Cardiac septum (tissue), 1 donor: Measurements from ENCODE around the gene ZNF710. TPM values are rescaled to one million over a fixed set of nuclear protein-coding genes. Genes with fewer than 3 reads are reported as not detected.

Source experiments
- DNase-seq: peaks from one replicate; pipeline ENCODE4 v3.0.0-alpha.2; 2020; ENCODE audit warnings: low spot score
- intact Hi-C: fragments of 100-400 bp; cut with DNase I; formaldehyde crosslinking; loops from one replicate; pipeline ENCODE4 v1.14.0; 2022
- total RNA-seq: library from RNA; stranded (reverse); fragmentation: NEBNext Ultra II Directional; extraction: Animal tissue kit (Norgen Biotek cat#: 25700); gene quantifications from one replicate; pipeline ENCODE4 v1.2.1, GENCODE V29; 2021
- donor health status: DM: no; HTN: no; CAD: no.

The ZNF710 gene
- total RNA-seq, 1 donor from 2014 or later = 3.9 TPM

DNA sequence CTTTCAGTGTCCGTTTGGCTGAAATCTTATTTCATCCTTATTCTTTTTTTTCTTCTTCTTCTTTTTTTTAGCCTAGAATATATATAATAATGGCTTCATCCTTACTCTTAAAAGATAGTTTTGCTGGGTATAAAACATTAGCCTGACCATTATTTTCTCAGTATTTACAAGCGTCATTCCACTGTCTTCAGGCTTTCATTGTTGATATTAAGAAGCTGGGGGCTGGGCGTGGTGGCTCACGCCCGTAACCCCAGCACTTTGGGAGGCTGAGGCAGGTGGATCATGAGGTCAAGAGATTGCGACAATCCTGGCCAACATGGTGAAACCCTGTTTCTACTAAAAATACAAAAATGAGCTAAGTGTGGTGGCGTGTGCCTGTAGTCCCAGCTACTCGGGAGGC, 10.6 kb downstream of the ZNF710 start:
- no peak for DNase-seq
- intact Hi-C loops = no loop called here

DNA sequence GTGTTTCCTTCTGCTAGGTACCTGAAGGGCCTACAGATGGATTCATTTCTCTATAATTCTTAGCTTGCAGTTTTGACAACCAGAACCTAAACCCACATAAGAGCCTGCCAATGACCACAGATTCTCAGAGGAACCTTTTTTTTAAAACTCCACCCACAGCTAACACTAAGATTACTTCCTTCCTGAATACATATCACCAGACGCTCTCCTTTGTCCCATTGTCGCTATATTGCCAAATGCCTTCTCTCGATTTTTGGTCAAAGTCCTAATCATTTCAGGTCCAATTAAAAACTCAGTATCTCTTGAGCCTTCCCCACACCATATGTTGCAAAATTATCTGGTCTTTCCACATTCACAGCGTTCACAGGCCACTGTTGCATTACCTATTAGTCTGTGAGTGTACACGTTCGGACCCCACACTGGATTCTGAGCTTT, 12.4 kb downstream of the ZNF710 start:
- intact Hi-C loops = no loop called here

DNA sequence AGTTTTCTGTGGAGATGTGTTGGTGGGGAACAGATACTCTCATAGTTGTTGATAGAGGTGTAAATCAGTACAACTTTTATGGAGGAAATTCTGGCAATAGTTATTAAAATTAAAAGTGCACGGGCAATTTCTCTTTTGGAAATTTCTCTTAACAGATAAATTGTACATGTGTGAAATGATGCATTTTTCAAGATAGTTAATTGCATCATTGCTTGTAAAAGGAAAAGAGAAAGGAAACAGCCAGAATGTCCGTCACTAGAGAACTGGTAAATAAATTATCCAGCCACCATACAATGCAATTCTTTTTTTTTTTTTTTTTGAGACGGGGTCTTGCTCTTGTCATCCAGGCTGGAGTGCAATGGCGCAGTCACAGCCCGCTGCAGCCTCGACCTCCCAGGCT, 14.2 kb downstream of the ZNF710 start:
- no peak for DNase-seq
- intact Hi-C loops = no loop called here

More for the DNA sequence above, 12.4 kb downstream of the ZNF710 start:
- DNase-seq = no peak

DNA sequence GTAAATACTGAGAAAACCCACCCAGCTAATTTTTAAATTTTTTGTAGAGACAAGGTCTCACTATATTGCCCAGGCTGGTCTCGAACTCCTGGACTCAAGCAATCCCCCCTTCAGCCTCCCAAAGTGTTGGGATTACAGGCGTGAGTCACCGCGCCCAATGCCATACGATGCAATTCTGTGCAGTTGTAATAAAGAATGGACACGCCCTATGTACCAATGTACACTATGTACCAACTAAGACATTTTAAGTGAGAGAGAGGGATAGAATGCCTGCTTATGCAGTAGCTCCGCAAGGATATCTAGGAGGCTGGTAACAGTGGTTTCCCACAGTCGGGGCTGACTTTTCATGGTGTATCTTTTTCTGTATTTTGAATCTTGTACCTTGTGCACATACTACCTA, 14.6 kb downstream of the ZNF710 start:
- DNase-seq = no peak

DNA sequence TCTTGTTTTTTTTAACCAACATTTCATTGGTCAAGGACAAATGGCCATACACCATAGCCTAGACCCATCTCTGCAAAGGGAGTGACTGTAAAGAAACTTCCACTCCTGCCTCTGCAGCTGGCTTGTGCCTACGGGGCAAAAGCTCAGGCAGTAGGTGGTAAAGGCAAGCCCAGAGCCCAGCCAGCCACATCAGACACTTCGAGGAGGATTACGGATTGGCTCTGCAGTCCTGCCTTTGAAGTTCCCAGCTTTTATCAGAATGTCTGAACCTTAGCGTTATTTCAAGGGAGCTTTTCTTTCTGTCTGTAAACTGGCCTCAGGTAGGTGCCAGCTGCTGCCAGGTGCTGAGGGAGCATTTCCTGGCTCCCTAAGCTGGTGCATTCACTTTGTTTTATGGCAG, 15.6 kb downstream of the ZNF710 start:
- intact Hi-C loops = no loop called here
- no peak for DNase-seq

More for the DNA sequence above, 14.6 kb downstream of the ZNF710 start:
- intact Hi-C loops = no loop called here

DNA sequence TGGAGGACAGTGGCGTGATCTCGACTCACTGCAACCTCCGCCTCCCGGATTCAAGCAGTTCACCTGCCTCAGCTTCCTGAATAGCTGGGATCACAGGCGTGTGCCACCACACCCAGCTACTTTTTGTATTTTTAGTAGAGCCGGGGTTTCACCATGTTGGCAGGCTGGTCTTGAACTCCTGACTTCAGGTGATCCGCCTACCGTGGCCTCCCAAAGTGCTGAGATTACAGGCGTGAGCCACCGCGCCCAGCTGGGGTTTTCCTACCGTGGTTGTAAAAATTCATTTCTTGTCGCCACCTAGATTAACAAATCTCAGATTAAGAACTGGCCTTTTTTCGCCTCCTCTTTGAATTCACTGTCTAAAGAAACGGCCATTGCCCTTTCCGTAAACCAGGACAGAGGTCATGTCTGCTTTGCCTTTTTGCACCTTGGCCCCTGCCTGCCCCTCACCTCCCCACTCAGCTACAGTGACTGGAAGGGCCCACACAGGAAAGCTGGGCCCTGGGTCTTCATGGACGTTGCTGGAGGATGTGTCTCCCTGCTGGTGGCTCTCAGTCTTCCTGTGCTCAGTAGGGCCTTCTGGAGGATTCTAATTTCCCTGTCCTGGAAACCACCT, 17.2 kb downstream of the ZNF710 start:
- intact Hi-C loops = no loop called here
- DNase-seq = no peak

DNA sequence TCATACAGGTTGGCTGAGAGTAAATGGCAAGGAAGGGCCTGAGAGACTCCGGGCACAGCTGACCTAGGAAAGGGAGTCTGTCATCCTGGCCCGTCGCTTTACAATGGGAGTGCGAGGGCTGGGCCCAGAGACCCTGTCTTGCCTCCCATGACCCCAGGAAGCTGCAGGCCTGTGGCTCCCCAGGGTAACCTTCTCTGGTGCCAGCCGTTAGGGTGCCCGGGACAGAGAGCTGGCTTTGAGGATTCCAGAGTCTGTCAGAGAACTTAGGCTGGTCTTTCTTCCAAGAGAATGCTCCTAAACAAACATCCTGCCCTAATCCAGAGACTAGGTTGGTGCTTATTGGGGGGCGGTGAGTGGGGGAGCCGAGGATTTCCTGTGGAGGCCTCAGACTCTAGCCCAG, 18.5 kb downstream of the ZNF710 start:
- DNase-seq = no peak
- intact Hi-C loops = no loop called here

DNA sequence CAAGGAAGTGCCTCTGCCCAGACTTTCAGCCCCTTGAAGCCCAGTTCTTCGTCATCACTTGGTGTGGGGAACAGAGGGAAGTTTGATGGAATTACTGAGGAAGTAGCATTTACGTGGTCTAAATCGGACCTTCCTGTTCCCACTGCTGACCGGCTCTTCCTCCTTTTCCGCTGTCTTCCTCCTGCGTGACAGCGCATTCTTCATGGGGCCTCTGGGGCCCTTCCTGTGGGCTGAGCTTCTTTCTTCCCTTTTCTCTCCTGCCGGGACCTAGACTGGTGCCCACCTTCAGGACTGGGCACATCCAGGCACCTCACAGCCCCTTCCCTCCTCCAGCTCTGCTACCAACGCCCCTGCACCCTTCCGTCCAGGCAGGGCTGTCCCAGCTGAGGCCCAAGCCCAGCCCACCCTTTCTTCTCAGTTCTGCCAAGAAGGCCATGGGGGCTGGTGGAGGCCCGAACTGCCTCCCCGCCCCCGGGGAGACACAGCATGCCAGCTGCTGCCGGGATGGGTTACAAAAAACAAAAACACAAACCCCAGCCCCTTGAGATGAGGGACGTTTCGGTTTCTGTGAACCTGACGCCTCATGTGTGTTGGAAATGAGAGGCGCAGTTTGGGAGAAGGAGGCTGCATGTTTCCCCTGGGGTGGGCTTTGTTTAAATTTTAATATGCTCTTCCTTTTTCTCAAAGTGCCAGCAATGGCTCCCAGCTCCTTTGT, 19.1 kb downstream of the ZNF710 start:
- DNase-seq = peak; percentile 87
- intact Hi-C loops = no loop called here

DNA sequence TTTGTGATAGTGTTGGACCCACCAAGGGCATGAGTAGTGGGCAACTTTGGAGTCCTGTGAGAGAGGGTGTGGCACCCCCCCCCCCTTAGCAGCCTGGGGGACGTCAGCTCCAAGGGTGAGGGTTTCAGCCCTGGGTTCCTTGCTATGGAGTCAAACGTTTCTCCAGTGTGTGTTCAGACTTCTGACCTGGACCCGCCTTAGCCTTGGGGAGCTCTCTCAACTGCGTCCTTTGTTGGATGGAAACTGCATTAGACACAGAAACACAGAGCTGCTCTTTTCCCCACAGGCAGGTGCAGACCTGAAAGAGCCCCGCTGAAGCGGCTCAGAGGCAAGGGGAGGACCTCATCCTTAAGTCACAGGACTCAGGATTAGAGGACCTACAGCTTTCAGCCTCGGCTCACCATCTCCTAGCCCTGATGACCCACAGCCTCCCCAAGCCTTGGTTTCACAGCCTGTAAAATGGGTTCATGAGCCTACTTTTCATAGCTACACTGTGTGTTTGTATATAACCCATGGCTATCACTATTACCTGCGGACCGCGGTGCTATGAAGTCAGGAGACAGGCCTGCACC, 19.9 kb downstream of the ZNF710 start:
- DNase-seq = no peak

DNA sequence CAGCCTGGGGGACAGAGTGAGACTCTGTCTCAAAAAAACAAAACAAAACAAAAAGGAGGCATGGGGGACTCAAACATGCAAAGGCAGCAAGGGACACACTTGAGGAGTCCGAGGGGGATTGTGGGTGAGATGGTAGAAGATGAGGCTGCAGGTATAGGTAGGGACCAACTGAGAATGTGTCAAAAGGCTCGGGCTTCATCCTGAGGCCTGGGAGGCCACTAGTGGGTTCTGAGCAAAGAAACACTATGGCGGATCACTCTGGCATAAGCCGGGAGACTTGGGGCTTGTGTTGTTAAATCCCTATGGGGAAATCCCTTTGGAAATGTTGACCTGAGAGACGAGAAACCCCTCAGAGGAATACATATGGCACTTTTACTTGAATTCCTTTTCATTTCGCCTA, 21.2 kb downstream of the ZNF710 start:
- no peak for DNase-seq
- intact Hi-C loops = no loop called here

More for the DNA sequence above, 19.9 kb downstream of the ZNF710 start:
- intact Hi-C loops = no loop called here

DNA sequence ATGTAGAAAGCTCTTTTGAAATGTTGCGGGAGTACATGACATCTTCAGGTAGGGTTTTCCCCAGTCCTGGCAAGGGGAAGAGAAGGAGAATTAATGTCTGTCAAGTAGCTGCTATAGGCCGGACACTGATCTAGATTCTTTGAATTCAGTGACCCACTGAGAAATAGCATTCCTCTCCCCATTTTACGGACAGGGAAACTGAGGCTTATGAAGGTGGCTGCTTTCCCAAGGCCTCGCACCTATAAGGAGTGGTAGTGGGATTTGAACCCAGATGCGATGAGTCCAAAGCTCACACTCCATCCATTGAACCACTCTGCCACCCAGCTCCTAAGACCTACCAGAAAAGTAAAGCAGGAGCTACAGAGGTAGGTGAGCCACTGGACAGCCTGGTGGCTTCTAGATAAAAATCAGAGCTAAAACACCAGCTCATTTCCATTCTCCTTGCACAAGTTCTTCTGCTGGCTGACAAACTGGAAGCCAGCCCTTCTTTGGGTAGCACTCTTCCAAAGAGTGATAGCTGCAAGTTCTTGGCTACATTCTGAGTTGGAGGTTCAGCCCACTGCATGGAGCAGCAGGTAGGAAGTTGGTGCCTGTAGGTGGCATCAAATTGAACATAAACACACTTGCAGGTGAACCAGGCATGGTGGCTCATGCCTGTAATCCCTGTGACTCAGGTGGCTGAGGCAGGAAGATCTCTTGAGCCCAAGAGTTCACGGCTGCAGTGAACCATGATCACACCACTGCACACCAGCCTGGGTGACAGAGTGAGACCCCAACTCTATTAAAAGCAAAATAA, 22.0 kb downstream of the ZNF710 start:
- intact Hi-C loops = no loop called here
- DNase-seq = no peak

DNA sequence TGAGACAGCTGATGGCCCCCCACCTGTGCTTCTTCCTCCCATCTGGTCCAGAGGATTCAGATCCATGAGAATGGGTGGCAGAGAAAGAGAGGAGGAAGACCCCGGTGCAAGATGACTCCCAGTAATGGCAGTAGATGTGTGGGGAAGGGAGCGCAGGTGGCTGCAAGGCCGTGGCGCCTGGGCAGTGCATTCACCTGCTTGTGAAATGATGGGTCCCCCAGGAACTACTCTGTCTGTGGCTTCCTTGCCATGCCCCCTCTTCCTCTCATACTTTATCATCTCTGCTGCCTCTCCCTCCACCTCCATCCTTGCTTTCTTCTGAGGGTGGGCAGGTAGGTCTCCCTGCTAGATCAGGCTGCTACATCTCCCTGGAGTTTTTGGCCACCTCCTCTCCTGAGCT, 23.3 kb downstream of the ZNF710 start:
- intact Hi-C loops = no loop called here
- DNase-seq = no peak

DNA sequence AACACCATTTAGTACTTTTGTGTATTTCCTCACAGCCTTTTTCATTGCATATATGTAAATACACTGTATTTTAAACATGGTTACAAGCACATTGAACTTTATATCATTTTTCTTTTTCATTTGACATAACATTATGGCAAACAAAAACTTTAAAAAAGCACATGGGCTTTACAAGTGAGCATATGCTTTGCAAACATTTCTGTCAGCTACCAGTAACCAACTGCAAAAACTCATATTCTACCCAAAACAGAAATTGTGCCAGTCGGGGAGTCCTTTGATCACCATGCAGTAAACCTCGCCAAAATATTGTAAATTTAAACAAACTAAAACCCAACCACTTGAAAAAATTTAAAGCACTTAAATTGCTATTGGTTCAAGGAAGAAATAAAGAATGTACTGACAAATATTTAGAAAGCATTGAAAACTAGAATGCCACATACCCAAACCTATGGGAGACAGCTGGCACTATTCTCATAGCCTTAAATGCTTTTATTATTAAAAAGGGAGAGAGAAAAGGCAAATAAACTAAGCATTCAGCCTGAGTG, 24.4 kb downstream of the ZNF710 start:
- DNase-seq = no peak
- intact Hi-C loops = no loop called here

DNA sequence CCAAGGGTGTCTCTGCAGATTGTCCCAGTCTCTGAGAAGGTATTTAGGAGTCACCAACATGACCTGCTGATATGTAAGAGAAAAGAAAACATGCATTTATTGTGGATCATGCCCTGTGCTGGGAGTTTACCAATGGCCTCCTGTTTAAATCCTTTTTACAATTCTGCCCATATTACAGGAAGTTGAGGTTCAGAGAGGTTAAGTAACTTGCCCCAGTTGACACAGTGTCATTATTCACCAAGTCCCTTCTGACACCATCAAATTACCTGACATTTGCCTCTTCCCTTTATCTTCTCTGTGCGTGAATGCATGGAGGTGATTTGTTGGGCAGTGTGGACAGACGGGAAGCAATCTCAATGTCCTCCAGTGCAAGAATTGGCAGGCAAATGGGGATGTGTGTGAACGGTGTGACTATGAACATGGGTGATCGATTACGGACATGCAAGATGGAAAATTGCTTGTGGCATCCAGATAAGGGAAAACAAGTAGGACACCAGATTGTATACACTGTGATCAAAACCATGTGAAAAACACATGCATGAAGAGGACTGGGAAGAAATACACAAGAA, 27.3 kb downstream of the ZNF710 start:
- intact Hi-C loops = no loop called here
- no peak for DNase-seq

DNA sequence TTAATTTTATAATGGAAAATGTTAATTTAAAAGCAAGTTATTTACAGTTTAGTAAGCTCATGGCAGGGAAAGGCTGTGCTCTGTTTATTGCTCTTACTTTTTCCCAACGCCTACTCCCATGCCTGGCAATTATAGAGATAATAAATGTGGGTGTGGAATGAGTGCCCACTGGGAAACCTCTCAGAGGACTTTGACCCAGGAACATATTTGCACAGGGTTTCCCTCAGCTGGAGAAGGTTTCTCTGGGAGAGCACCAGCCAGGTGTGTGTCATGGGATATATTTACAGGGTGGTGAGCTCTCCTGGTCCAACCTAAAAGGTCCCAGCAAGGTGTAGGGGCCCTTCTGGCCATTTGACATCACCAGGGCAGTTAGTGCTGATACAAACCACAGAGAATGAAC, 27.9 kb downstream of the ZNF710 start:
- no peak for DNase-seq

DNA sequence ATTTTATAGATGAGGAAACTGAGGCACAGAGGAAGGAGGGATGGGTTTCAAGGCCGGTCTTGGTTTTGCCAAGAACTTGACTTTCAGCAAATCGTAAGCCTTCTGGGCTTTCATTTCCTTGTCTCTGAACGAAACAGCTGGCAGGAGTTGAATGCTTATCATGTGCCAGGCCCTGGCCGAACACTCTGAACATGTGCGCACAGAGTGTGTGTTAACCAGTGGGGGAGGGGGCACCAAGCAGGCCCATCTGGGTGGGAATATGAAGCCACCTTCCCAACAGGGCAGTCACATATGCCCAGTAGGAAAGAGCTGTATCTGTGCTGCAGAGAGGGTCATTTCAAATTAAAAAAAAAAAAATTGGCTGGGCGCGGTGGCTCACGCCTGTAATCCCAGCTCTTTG, 29.3 kb downstream of the ZNF710 start:
- DNase-seq = no peak
- intact Hi-C loops = no loop called here

More for the DNA sequence above, 27.9 kb downstream of the ZNF710 start:
- intact Hi-C loops = no loop called here

DNA sequence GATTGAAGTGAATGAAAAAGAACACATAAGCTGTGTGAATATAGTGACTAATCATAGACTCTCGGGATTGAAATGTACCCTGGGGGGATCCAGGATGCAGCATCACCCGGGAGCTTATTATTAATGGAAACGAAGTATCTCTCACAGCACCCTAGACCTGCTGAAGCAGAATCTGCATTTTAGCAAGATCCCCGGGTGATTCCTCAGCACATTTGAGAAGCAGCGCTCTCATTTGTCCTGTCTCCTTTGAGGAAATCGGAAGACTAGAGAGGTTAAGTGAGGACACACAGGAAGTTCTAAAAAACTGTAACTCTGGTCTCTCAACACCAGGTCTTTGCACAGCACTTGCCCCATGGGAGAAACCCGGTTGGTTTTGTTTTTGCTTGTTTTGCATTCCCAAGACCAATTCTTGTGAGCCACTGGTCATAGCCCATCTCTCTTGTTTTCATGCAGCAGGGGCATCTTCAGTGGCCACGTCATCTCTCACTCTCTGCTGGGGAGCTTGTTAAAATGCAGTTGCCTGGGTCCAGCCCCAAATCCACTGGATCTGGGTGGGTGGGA, 30.2 kb downstream of the ZNF710 start:
- no peak for DNase-seq
- intact Hi-C loops = no loop called here

DNA sequence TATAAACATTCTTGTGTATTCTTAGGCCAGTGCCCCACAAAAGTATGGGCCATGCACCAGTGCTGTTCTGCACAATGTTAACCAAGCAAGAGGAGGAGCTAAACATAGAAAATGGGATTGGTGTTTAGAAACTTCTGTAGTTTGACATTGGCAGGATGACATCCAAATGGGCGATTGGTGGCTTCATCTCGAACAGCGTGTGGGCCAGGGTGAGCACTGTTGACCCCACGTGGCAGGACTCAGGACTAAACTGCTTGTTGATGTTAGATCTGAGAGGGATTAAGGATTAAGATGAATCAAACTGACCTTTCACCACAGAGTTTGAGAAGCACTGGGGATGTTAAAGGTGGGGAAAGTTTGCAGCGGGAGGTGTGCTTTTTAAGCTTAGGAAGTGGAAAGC, 31.9 kb downstream of the ZNF710 start:
- intact Hi-C loops = no loop called here
- DNase-seq = no peak

DNA sequence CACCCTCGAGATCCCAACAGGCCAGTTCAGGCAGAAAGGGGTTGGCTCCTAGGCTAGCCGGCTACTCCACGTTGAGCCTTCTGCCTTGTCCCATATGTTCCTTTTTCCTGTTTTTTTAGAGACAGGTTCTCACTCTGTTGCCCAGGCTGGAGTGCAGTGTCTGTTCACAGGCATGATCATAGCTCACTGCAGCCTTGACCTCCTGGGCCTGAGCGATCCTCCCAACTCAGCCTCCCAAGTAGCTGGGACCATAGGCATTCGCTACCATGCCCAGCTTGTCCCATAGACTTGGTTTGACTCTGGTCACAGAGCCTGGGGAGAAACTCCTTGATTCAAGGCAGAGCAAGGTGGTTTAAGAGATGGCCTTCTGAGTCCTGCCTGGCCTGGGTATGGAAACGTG, 32.3 kb downstream of the ZNF710 start:
- intact Hi-C loops = no loop called here
- DNase-seq = no peak
